ENCODE results near the gene IFT22. TPM values are rescaled to one million over a fixed set of nuclear protein-coding genes. Genes with fewer than 3 reads are reported as not detected.
"Not testable (repeated sequence)": the region's sequence is repeated elsewhere in the genome, so short reads cannot be mapped to it uniquely, and the experiment has no call there.

IFT22 gene
- total RNA-seq, 6 experiments from 2014 or later = 5.4 to 8.1 (median 6.2) TPM

DNA sequence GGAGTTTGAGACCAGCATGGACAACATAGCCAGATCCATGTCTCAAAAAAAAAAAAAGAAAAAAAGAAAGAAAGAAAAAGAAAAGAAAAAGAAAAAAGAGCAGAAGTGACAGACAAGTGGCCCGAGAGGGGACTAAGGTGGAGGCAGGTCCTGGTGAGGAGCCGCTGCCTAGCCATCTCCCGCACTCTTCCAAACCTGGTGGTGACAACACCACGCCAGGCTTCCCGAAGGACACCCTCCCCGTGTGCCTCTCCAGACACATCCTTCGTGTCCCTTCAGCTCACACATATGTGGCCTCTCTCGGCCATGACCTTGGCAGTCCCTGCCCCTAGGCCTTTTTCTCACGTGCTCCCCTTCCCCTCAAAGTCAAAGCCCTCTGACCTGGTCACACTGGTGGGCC, 36.4 kb downstream of the IFT22 start:
- Histone ChIP-seq H3K27me3 (no peaks in the 10 kb centered on the region), H3K36me3 (peaks cover 0 to 12% (median 3%) of the 10 kb centered on the region in 4 donors), H3K27ac (peak overlapping the region in 2 of 3 donors; percentile 23 to 72), H3K9me3 (no peaks in the 10 kb centered on the region), H3K4me3 (no peak overlapping the region), H3K4me1 (peaks cover 0 to 40% (median 6%) of the 10 kb centered on the region in 4 donors)
- WGBS (ENCODE audit: insufficient coverage, low coverage, low lambda C conversion rate, missing lambda C conversion rate) = 29% methylated on average over 4 of the region's 9 CpGs
- intact Hi-C loops (cut with DNase I) = loop anchor here in 1 of 2 donors (10.0 kb wide), 1 partner anchor 120 kb away; the partner anchor contains the start of gene VGF
- TF ChIP-seq POLR2A (IDR thresholded peaks at IDR 0.05) = no peak
- TF ChIP-seq, protein P1, sequence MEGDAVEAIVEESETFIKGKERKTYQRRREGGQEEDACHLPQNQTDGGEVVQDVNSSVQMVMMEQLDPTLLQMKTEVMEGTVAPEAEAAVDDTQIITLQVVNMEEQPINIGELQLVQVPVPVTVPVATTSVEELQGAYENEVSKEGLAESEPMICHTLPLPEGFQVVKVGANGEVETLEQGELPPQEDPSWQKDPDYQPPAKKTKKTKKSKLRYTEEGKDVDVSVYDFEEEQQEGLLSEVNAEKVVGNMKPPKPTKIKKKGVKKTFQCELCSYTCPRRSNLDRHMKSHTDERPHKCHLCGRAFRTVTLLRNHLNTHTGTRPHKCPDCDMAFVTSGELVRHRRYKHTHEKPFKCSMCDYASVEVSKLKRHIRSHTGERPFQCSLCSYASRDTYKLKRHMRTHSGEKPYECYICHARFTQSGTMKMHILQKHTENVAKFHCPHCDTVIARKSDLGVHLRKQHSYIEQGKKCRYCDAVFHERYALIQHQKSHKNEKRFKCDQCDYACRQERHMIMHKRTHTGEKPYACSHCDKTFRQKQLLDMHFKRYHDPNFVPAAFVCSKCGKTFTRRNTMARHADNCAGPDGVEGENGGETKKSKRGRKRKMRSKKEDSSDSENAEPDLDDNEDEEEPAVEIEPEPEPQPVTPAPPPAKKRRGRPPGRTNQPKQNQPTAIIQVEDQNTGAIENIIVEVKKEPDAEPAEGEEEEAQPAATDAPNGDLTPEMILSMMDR (IDR thresholded peaks at IDR 0.05) = no peak
- no peak for ATAC-seq
- no peak for DNase-seq

DNA sequence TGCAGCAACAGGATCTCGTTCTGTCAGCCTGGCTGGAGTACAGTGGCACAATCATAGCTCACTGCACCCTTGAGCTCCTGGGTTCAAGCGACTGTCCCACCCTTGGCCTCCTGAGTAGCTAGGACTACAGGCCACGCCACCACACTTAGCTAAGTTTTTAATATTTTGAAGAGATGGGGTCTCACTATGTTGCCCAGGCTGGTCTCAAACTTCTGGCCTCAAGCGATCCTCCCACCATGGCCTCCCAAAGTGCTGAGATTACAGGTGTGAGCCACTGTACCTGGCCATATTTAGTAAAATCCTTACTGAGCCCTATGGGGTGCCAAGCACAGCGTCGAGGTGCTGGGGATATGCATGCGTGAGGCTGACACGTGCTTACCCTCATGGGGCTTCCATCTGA, 40.7 kb downstream of the IFT22 start:
- peaks cover 0 to 16% (median 6%) of the 10 kb centered on the region in 4 donors for H3K4me1 ChIP-seq
- not testable (repeated sequence) for H3K4me3 ChIP-seq, H3K9me3 ChIP-seq, H3K27me3 ChIP-seq, H3K27ac ChIP-seq, ATAC-seq, DNase-seq
- WGBS (ENCODE audit: insufficient coverage, low coverage, low lambda C conversion rate, missing lambda C conversion rate) = 84% methylated on average over 8 of the region's 8 CpGs
- peaks cover 0 to 25% (median 9%) of the 10 kb centered on the region in 4 donors for H3K36me3 ChIP-seq
- intact Hi-C loops (cut with DNase I) = loop anchor here in 1 of 2 donors (10.0 kb wide), 1 partner anchor 116 kb away; the partner anchor contains the start of gene VGF

DNA sequence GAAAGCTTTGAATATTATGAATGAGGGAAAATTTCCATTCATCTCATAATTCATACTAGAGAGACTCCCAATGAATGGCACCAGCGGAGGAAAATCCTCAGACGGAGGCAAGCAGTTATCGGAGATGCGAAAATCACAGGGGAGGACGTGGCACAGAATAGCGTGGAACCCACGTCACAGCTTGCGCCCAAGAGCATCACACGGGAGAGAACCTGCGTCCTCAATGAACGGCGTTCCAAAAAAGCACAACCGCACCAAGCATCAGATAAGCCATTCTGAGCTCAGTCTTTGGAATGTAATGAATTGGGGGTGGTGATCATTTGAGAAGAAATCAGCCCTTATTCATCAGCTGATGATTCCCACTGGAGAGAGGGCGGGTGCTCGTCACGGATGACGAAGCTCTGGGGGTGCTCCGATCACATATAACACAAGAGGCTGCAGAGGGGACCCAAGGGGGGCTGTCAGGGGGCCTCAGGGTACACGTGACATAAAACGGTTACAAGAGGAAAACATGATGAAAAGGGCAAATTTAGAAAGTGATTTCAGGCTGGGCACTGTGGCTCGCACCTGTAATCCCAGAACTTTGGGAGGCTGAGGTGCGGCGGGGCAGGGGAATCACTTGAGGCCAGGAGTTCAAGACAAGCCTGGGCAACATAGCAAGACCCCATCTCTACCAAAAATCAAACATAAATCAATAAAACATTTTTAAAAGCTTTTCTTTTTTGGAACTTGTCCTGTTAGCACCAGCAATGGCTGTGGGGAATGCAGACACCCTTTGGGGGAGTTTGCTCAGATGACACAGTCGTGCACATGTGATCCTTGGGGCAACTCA, 42.9 kb downstream of the IFT22 start:
- Histone ChIP-seq H3K27ac (no peak overlapping the region), H3K4me3 (no peak overlapping the region), H3K36me3 (peaks cover 0 to 25% (median 9%) of the 10 kb centered on the region in 4 donors), H3K27me3 (no peaks in the 10 kb centered on the region), H3K4me1 (peaks cover 0 to 8% (median 2%) of the 10 kb centered on the region in 4 donors), H3K9me3 (no peaks in the 10 kb centered on the region)
- TF ChIP-seq POLR2A (IDR thresholded peaks at IDR 0.05) = no peak
- TF ChIP-seq, protein P1 (IDR thresholded peaks at IDR 0.05) = no peak
- DNase-seq (no peak), ATAC-seq (no peak)
- intact Hi-C loops (cut with DNase I) = no loop called here
- 78% methylated on average over 21 of the region's 24 CpGs for WGBS (ENCODE audit: insufficient coverage, low coverage, low lambda C conversion rate, missing lambda C conversion rate)

GRCh38 chr7:101277155-101277554, 44.5 kb downstream of the IFT22 start:
- no peaks in the 10 kb centered on the region for H3K27me3 ChIP-seq
- no peak for TF ChIP-seq POLR2A (IDR thresholded peaks at IDR 0.05)
- TF ChIP-seq, protein P1 (IDR thresholded peaks at IDR 0.05) = no peak
- no peak overlapping the region for H3K27ac ChIP-seq
- peaks cover 0 to 25% (median 9%) of the 10 kb centered on the region in 4 donors for H3K36me3 ChIP-seq
- 61% methylated on average over 6 of the region's 9 CpGs for WGBS (ENCODE audit: insufficient coverage, low coverage, low lambda C conversion rate, missing lambda C conversion rate)
- H3K9me3 ChIP-seq = no peaks in the 10 kb centered on the region
- intact Hi-C loops (cut with DNase I) = no loop called here
- H3K4me3 ChIP-seq = no peak overlapping the region
- no peak for ATAC-seq
- no peak for DNase-seq
- H3K4me1 ChIP-seq = no peaks in the 10 kb centered on the region

GRCh38 chr7:101273206-101273605, 48.4 kb downstream of the IFT22 start:
- no peak for DNase-seq
- Histone ChIP-seq H3K36me3 (peaks cover 0 to 13% (median 6%) of the 10 kb centered on the region in 4 donors), H3K9me3 (no peaks in the 10 kb centered on the region), H3K4me1 (no peaks in the 10 kb centered on the region), H3K27ac (no peak overlapping the region), H3K4me3 (no peak overlapping the region), H3K27me3 (no peaks in the 10 kb centered on the region)
- TF ChIP-seq POLR2A (IDR thresholded peaks at IDR 0.05) = no peak
- TF ChIP-seq, protein P1 (IDR thresholded peaks at IDR 0.05) = no peak
- ATAC-seq = no peak
- intact Hi-C loops (cut with DNase I) = no loop called here
- WGBS (ENCODE audit: insufficient coverage, low coverage, low lambda C conversion rate, missing lambda C conversion rate) = 62% methylated on average over 4 of the region's 4 CpGs

All from right lobe of liver (tissue), 6 donors.